K562 (cell line): Measurements from ENCODE around the gene AUNIP. TPM values are rescaled to one million over a fixed set of nuclear protein-coding genes. Genes with fewer than 3 reads are reported as not detected.
A peak's percentile ranks its signal among the peaks of the same experiment; 100 is the strongest.

Experiments
- ELF1 ChIP-seq: fragments of 200-800 bp; sonication (Bioruptor generic); IDR thresholded peaks from 2 replicates; pipeline ENCODE4 v1.6.1; 2016; ENCODE audit warnings: missing genetic modification characterization, missing compliant biosample characterization
- ETV1 ChIP-seq: fragments of 450-650 bp; conservative IDR thresholded peaks from 2 replicates; pipeline ENCODE4 v1.6.1; 2016; ENCODE audit warnings: missing genetic modification characterization, control low read depth, low read depth, missing compliant biosample characterization
- ID3 ChIP-seq, 2 experiments: fragments of 250-450 bp in 1 of 2; fragments of 450-650 bp in 1 of 2; sonication (Bioruptor Pico) in 1 of 2; IDR thresholded peaks; 2 replicates each; pipeline versions ENCODE4 v1.6.1 to v1.8.0; 2016 to 2021; ENCODE audit warnings: mild to moderate bottlenecking in 2 of 2, moderate library complexity in 2 of 2, missing compliant biosample characterization in 1 of 2, missing genetic modification characterization in 1 of 2
- KLF6 ChIP-seq: fragments of 250-450 bp; sonication (Bioruptor Pico); IDR thresholded peaks from 2 replicates; pipeline ENCODE4 v1.4.0; 2020; ENCODE audit warnings: mild to moderate bottlenecking, moderate library complexity, borderline replicate concordance
- L3MBTL2 ChIP-seq: fragments of 450-650 bp; IDR thresholded peaks from 2 replicates; pipeline ENCODE4 v1.6.1; 2016; ENCODE audit warnings: mild to moderate bottlenecking, moderate library complexity
- LCOR ChIP-seq: sonication (generic); formaldehyde crosslinking; IDR thresholded peaks from 2 replicates; pipeline ENCODE4 v1.8.0; 2022; ENCODE audit warnings: mild to moderate bottlenecking, missing genetic modification reagents
- MGA ChIP-seq: fragments of 450-650 bp; IDR thresholded peaks from 2 replicates; pipeline ENCODE4 v1.6.1; 2016; ENCODE audit warnings: mild to moderate bottlenecking, moderate library complexity
- NFIC ChIP-seq: fragments of 450-650 bp; IDR thresholded peaks from 2 replicates; pipeline ENCODE4 v1.6.1; 2017; ENCODE audit warnings: mild to moderate bottlenecking, inconsistent platforms
- PHF20 ChIP-seq: fragments of 450-650 bp; IDR thresholded peaks from 2 replicates; pipeline ENCODE4 v1.6.1; 2018; ENCODE audit not compliant: partially characterized antibody
- ZNF23 ChIP-seq: fragments of 250-450 bp; sonication (Bioruptor Pico); IDR thresholded peaks from 2 replicates; pipeline ENCODE4 v1.4.0; 2020; ENCODE audit warnings: mild to moderate bottlenecking
- polyA plus RNA-seq, 8 experiments: library from polyadenylated mRNA; depleted of rRNA in 4 of 8; stranded (reverse) in 5 of 8; unstranded in 3 of 8; fragments of >200 nt; fragmentation: Nextera tagmentation in 2 of 8; fragmentation: Illumina TruSeq in 1 of 8; extraction: Ambion mirVana in 2 of 8; extraction: Trizol in 1 of 8; gene quantifications; 2 replicates each; pipeline versions ENCODE4 v1.2.1 to v1.2.3, GENCODE V29; 2011 to 2014; ENCODE audit warnings: inconsistent platforms in 1 of 8, missing spikeins in 1 of 8
- total RNA-seq, 7 experiments: library from RNA; depleted of rRNA in 6 of 7; stranded (reverse); fragments of >200 nt in 6 of 7; fragmentation: Illumina TruSeq in 2 of 7; extraction: Trizol in 2 of 7; gene quantifications; 2 replicates each; pipeline versions ENCODE4 v1.2.1 to v1.2.3, GENCODE V29; 2011 to 2021; ENCODE audit warnings: low replicate concordance in 1 of 7
- TF ChIP-seq, protein P1 (sequence below), 2 experiments: IDR thresholded peaks; 2 replicates each; pipeline ENCODE4 v1.6.1; 2011; ENCODE audit warnings: borderline replicate concordance in 1 of 2, control low read depth in 1 of 2, low read depth in 1 of 2, low read length in 1 of 2, mild to moderate bottlenecking in 1 of 2, mixed read lengths in 1 of 2, moderate library complexity in 1 of 2; ENCODE audit not compliant: insufficient read depth in 1 of 2, insufficient read length in 1 of 2, poor library complexity in 1 of 2, severe bottlenecking in 1 of 2; ENCODE audit errors: extremely low read depth in 1 of 2
- TF ChIP-seq, protein P2 (sequence below): fragments of 450-650 bp; formaldehyde crosslinking; IDR thresholded peaks from 2 replicates; pipeline ENCODE4 v1.4.0; 2022; ENCODE audit warnings: mild to moderate bottlenecking, moderate library complexity

Gene AUNIP
- total and polyA plus RNA-seq, 9 of the 15 experiments (the other 6 are each of a cell fraction or from before 2014, with no cell fraction given), result 12.1 to 53.8 (median 47.1) TPM

- TF ChIP-seq ID3 (CRISPR knock-in tag; IDR thresholded peaks at IDR 0.05) (no peak), ID3 (tag; IDR thresholded peaks at IDR 0.05) (0 out of 2 replicates have a peak, but pooled peaks have one; percentile 32), ELF1 (0 out of 2 replicates have a peak, but pooled peaks have one; percentile 21), NFIC (peak; percentile 71), ETV1 (tag) (peak; percentile 58; the same call in 1 of the 2 replicates), KLF6 (CRISPR knock-in tag) (peak; percentile 53; the same call in 1 of the 2 replicates), PHF20 (peak; percentile 60), LCOR (CRISPR knock-in tag) (0 out of 2 replicates have a peak, but pooled peaks have one; percentile 9), MGA (peak; percentile 76), L3MBTL2 (peak; percentile 74), ZNF23 (no peak)
- TF ChIP-seq, protein P1, sequence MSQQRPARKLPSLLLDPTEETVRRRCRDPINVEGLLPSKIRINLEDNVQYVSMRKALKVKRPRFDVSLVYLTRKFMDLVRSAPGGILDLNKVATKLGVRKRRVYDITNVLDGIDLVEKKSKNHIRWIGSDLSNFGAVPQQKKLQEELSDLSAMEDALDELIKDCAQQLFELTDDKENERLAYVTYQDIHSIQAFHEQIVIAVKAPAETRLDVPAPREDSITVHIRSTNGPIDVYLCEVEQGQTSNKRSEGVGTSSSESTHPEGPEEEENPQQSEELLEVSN (IDR thresholded peaks at IDR 0.05; ENCODE audit: borderline replicate concordance in 1 of 2, extremely low read depth in 1 of 2, insufficient read depth in 1 of 2, insufficient read length in 1 of 2, low read depth in 1 of 2, low read length in 1 of 2, poor library complexity in 1 of 2, severe bottlenecking in 1 of 2), result peak in 1 of 2 experiments; percentile 43
- TF ChIP-seq, protein P2, sequence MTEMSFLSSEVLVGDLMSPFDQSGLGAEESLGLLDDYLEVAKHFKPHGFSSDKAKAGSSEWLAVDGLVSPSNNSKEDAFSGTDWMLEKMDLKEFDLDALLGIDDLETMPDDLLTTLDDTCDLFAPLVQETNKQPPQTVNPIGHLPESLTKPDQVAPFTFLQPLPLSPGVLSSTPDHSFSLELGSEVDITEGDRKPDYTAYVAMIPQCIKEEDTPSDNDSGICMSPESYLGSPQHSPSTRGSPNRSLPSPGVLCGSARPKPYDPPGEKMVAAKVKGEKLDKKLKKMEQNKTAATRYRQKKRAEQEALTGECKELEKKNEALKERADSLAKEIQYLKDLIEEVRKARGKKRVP (CRISPR knock-in tag), result 0 out of 2 replicates have a peak, but pooled peaks have one; percentile 26
These were observed 59.8 kb downstream of the AUNIP start (continued) for GRCh38 chr1:25799352-25799934.
